Jurkat, Clone E6-1 (cell line): ENCODE results near the gene TUBB4B.

Experiments
- DNase-seq: peaks from one replicate; pipeline ENCODE4 v3.0.0-alpha.2; 2011; ENCODE audit warnings: low read depth, low spot score
- H3K4me3 ChIP-seq: 2 replicates; pipeline ENCODE4 v1.5.1; 2011; ENCODE audit warnings: mild to moderate bottlenecking, low read length, control low read depth, moderate library complexity

TUBB4B gene

GRCh38 chr9:137264067-137264466 is 23.0 kb downstream of the TUBB4B start:
- DNase-seq = no peak
- no peak overlapping the region for H3K4me3 ChIP-seq

DNA sequence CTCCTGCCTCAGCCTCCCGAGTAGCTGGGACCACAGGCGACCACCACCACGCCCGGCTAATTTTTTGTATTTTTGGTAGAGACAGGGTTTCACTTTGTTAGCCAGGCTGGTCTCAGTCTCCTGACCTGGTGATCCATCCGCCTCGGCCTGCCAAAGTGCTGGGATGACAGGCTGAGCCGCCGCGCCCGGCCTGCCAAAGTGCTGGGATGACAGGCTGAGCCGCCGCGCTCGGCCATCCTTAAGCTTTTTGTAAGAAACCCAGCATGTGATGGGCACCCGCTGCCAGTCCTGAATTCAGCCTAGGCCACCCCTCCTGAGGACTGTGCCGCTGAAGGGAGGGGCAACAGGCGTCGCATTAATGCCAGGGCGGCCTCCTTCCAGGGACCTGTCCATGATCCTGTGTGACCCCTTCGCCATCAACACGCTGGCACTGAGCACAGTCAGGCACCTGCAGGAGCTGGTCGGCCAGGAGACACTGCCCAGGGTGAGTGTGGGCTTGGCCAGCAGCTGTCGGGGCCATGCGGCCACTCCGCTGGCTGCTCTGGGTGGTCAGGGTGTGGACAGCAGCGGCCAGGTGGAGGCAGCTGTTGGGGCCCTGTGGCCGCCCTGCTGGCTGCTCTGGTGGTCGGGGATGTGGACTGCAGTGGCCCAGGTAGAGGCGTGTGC is 24.5 kb downstream of the TUBB4B start:
- no peak for DNase-seq
- no peak overlapping the region for H3K4me3 ChIP-seq

DNA sequence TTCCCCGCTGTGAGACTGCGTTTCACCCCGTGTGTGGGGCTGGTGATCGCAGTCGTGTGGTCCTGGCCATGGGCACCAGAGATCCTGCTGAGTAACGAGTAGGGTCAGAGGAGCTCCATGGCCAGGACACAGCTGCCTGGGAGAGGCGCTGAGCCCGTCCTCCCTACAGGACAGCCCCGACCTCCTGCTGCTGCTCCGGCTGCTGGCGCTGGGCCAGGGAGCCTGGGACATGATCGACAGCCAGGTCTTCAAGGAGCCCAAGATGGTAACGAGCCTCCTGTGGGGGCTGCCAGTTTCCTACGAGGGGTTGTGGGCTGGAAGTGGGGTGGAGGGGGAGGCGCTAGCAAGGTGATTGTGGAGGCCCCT is 25.1 kb downstream of the TUBB4B start:
- no peak for DNase-seq
- no peak overlapping the region for H3K4me3 ChIP-seq

- H3K4me3 ChIP-seq = no peak overlapping the region
- no peak for DNase-seq
These were observed 25.7 kb downstream of the TUBB4B start for GRCh38 chr9:137266585-137267453.

- no peak for DNase-seq
- H3K4me3 ChIP-seq = no peak overlapping the region
These were observed 26.9 kb downstream of the TUBB4B start for GRCh38 chr9:137267933-137268355.

DNA sequence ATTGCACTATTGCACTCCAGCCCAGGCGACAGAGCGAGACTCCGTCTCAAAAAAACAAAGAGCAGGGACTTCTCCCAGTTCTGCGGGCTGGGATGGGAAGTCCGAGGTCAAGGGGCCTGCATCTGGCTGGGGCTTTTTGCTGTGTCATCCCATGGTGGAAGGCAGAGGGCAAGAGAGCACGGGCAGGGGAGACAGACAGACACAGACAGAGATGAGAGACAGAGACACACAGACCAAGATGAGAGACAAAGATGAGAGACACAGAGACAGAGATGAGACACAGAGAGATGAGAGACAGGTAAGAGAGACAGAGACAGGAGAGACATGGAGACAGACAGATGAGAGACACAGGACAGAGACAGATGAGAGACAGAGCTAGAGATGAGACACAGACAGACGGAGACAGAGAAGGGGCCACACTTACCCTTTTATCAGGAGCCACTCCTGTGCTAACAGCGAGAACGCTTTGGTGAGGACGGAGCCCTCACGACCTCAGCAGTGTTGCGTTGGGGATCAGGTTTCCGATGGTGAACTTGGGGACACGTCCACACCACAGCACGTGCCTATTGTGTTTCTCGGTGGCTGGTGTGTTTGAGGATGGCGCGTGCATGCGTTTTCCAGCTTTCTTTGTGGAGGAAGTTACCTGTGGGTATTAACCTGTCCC is 27.6 kb downstream of the TUBB4B start:
- no peak for DNase-seq
- H3K4me3 ChIP-seq = no peak overlapping the region

DNA sequence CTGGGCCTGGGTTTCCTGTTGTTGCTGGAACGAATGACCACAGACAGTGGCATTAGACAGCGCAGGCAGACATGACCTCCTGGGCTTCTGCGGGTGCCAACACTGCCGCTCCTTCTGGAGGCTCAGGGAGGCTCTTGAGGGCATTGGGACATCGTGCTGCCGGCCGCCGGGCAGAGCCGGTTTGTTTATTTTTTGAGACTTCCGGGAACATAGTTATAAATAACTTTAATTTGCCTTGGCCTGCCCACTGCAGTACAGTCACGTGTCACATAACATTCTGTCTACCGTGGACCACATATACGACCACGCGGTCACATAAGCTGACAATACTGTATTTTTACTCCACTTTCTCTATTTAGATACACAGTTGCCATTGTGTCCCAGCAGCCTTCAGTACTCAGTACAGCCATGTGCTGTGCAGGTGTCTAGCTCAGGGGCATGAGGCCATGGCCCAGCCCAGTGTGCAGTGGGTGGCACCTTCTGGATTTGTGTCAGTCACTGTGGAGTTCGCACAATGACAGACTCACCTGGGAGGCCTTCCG is 28.2 kb downstream of the TUBB4B start:
- DNase-seq = no peak
- H3K4me3 ChIP-seq = no peak overlapping the region

- H3K4me3 ChIP-seq = no peak overlapping the region
- peak; percentile 93 for DNase-seq
These were observed 30.0 kb downstream of the TUBB4B start for GRCh38 chr9:137270929-137271695.

DNA sequence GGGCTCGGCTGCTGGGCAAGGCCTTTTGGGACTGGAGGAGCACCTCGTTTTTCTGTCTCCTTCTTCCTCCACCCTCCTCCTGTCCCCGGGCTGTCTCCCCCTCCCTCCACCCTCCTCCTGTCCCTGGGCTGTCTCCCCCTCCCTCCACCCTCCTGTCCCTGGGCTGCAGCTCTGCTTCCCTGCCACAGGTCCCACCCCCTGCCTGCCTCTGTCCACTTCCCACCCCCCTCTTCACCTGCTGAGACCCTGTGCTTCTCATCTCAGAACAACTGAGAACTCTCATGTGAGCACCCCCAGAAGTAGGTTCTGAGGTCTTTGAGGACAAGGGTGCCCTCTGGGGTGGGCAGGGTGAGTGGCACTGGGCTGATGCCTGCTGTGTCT is 30.6 kb downstream of the TUBB4B start:
- H3K4me3 ChIP-seq = no peak overlapping the region
- DNase-seq = no peak

DNA sequence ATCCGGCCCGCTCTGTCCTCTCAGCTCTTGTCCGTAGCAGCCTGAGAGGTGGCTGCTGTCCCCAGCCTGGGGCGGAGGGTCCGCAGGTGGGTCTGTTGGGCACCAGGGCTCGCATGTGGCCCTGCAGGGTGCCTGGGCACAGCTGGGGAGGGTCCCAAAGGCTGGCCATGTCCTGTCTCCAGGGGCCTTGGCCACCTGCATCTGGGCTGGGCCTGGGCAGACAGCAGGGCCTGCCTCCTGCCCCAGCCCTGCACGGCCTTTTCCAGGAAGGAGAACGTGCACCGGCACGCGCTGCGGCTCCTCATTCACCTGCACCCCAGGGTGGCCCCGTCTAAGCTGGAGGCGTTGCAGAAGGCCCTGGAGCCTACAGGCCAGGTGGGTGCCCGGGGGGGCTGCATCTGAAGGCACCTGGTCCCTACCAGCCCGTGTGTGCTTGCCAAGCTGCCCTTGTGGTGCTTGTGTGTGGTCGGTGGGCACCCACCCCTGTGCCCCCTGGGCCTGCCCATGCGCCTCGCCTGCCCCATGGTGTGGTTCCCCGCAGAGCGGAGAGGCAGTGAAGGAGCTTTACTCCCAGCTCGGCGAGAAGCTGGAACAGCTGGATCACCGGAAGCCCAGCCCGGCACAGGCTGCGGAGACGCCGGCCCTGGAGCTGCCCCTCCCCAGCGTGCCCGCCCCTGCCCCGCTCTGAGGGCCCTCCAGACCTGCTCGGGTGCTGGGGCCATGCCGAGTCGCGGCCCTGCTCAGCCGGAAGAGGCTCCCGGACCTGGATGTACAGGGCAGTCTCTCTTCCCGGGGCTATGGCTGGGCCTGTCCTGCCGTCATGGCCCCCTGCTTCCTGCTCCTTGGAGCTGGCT is 31.4 kb downstream of the TUBB4B start:
- no peak overlapping the region for H3K4me3 ChIP-seq
- no peak for DNase-seq

- no peak overlapping the region for H3K4me3 ChIP-seq
- no peak for DNase-seq
These were observed 32.0 kb downstream of the TUBB4B start for GRCh38 chr9:137273095-137273490.

- H3K4me3 ChIP-seq = no peak overlapping the region
- DNase-seq = no peak
These were observed 32.7 kb downstream of the TUBB4B start for GRCh38 chr9:137273611-137274320.

DNA sequence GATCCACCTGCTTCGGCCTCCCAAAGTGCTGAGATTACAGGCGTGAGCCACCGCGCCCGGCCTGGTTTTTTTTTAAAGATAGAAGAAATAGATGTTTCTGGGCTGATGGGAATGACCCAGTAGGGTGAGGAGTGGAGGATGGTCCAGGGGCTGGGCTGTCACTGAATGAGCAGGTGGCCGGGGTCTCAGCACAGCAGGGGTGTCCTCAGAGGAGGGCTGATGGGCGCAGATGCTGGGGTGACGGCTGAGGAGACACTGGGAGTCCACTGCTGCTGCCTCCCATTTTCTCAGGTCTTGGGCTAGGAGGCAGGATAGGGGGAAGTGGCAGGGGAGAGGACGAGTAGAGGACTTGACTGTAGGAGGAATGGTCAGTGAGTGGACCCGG is 34.1 kb downstream of the TUBB4B start:
- H3K4me3 ChIP-seq = no peak overlapping the region
- no peak for DNase-seq

- no peak overlapping the region for H3K4me3 ChIP-seq
- no peak for DNase-seq
These were observed 34.7 kb downstream of the TUBB4B start for GRCh38 chr9:137275588-137276472.

GRCh38 chr9:137276473-137277328 is 35.6 kb downstream of the TUBB4B start:
- H3K4me3 ChIP-seq = no peak overlapping the region
- DNase-seq = no peak
